ENCODE results near the gene TBCK.

TBCK gene

GRCh38 chr4:106297245-106298035 is 18.6 kb downstream of the TBCK start:
- Histone ChIP-seq H2AFZ (ENCODE audit: low read depth, low read length) (no peak overlapping the region), H3K4me3 (ENCODE audit: low read length) (no peak overlapping the region), H3K4me1 (ENCODE audit: insufficient read depth, low read length) (peaks cover 1% of the 10 kb centered on the region), H3K36me3 (ENCODE audit: insufficient read depth, low read length) (peaks cover 48% of the 10 kb centered on the region), H3K27me3 (ENCODE audit: insufficient read depth, low read length) (no peaks in the 10 kb centered on the region), H3K9me3 (ENCODE audit: low read length) (no peaks in the 10 kb centered on the region)

DNA sequence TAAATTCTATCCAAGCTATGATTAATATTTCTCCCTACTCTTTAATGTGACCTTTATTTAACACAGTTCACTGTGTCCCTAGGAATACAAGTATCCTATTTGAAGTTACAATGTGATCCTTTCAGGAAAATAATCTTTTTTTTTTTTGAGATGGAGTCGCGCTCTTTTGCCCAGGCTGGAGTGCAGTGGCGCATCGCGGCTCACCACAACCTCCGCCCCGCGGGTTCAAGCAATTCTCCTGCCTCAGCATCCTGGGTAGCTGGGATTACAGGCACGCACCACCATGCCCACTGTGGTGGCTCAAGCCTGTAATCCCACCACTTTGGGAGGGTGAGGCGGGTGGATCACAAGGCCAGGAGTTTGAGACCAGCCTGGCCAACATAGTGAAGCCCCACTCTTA is 21.9 kb downstream of the TBCK start:
- no peaks in the 10 kb centered on the region for H3K9me3 ChIP-seq (ENCODE audit: low read length)
- H3K4me3 ChIP-seq (ENCODE audit: low read length), result no peak overlapping the region
- no peak overlapping the region for H2AFZ ChIP-seq (ENCODE audit: low read depth, low read length)
- peaks cover 52% of the 10 kb centered on the region for H3K36me3 ChIP-seq (ENCODE audit: insufficient read depth, low read length)
- no peaks in the 10 kb centered on the region for H3K4me1 ChIP-seq (ENCODE audit: insufficient read depth, low read length)
- H3K27me3 ChIP-seq (ENCODE audit: insufficient read depth, low read length), result no peaks in the 10 kb centered on the region

DNA sequence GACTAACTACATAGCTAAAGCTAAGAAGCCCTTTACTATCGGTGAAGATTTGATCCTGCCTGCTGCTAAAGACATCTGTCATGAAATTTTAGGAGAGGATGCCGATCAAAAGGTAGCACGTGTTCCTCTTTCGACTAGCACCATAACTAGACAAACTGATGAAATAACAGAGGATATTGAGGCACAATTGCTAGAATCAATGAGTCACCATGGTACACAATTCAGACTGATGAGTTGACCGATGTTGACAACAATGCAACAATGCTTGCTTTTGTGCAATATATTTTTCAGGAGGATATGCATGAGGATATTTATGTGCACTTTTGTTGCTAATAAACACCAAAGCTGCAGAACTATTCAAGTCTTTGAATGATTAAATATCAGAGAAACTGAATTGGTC is 24.3 kb downstream of the TBCK start:
- H3K4me3 ChIP-seq (ENCODE audit: low read length), result no peak overlapping the region
- peaks cover 50% of the 10 kb centered on the region for H3K36me3 ChIP-seq (ENCODE audit: insufficient read depth, low read length)
- H3K9me3 ChIP-seq (ENCODE audit: low read length), result no peaks in the 10 kb centered on the region
- no peaks in the 10 kb centered on the region for H3K27me3 ChIP-seq (ENCODE audit: insufficient read depth, low read length)
- H3K4me1 ChIP-seq (ENCODE audit: insufficient read depth, low read length), result no peaks in the 10 kb centered on the region
- H2AFZ ChIP-seq (ENCODE audit: low read depth, low read length), result no peak overlapping the region

DNA sequence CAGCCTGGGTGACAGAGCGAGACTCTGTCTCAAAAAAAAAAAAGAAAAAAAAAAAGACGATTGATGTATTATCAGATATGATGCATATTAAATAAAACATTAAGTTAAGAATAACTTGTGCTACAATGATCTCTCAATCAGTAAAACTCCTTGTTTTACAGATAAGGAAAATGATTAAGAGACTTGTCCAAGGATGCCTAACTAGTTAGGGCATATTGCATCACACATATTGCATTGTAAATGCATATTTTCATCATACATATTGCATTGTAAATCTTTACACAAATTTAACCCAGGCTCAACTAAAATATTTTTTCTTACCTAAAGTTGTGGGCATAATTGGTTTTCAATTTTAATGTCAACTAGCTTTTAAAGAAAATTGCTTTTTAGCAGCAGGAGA is 26.3 kb downstream of the TBCK start:
- Histone ChIP-seq H3K9me3 (ENCODE audit: low read length) (no peaks in the 10 kb centered on the region), H3K4me3 (ENCODE audit: low read length) (no peak overlapping the region), H2AFZ (ENCODE audit: low read depth, low read length) (no peak overlapping the region), H3K27me3 (ENCODE audit: insufficient read depth, low read length) (no peaks in the 10 kb centered on the region), H3K4me1 (ENCODE audit: insufficient read depth, low read length) (no peaks in the 10 kb centered on the region), H3K36me3 (ENCODE audit: insufficient read depth, low read length) (peaks cover 35% of the 10 kb centered on the region)

GRCh38 chr4:106287353-106287969 is 28.5 kb downstream of the TBCK start:
- Histone ChIP-seq H3K4me3 (ENCODE audit: low read length) (no peak overlapping the region), H2AFZ (ENCODE audit: low read depth, low read length) (no peak overlapping the region), H3K27me3 (ENCODE audit: insufficient read depth, low read length) (no peaks in the 10 kb centered on the region), H3K4me1 (ENCODE audit: insufficient read depth, low read length) (no peaks in the 10 kb centered on the region), H3K36me3 (ENCODE audit: insufficient read depth, low read length) (peaks cover 25% of the 10 kb centered on the region), H3K9me3 (ENCODE audit: low read length) (no peaks in the 10 kb centered on the region)

DNA sequence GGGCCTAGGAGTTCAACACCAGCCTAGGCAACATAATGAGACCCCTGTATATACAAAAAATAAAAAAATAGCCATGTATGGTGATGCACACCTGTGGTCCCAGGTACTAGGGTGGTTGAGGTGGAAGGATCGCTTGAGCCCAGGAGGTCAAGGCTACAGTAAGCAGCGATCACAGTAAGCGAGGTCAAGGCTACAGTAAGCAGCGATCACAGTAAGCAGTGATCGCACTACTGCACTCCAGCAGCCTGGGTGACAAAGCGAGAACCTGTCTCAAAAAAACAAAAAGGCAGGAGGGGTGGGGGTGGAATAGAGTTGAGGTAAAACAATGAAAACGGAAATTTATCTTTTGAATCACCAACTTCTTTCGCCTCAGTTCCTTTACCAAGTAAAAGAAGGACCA is 29.4 kb downstream of the TBCK start:
- Histone ChIP-seq H3K36me3 (ENCODE audit: insufficient read depth, low read length) (peaks cover 21% of the 10 kb centered on the region), H3K4me1 (ENCODE audit: insufficient read depth, low read length) (no peaks in the 10 kb centered on the region), H2AFZ (ENCODE audit: low read depth, low read length) (no peak overlapping the region), H3K4me3 (ENCODE audit: low read length) (no peak overlapping the region), H3K9me3 (ENCODE audit: low read length) (no peaks in the 10 kb centered on the region), H3K27me3 (ENCODE audit: insufficient read depth, low read length) (no peaks in the 10 kb centered on the region)

DNA sequence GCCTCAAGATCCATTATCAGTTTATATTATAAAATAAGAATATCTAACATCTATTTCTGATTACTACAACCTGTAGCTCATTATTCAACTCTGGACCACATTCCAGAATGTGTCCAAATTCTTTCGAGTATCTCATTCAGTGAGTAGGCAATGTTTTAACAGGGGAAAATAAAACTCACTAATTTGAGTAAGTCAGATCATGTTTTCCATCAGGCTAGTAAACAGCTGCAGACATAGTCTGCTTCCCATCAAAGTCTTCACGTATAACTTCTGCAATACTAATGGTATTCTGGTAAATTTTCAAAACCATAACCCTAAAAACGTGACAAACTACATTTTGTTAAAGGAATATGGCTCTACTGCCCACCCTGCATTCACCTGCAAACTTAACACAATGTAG is 31.8 kb downstream of the TBCK start:
- Histone ChIP-seq H3K9me3 (ENCODE audit: low read length) (no peaks in the 10 kb centered on the region), H3K36me3 (ENCODE audit: insufficient read depth, low read length) (peaks cover 13% of the 10 kb centered on the region), H3K4me3 (ENCODE audit: low read length) (no peak overlapping the region), H3K27me3 (ENCODE audit: insufficient read depth, low read length) (no peaks in the 10 kb centered on the region), H3K4me1 (ENCODE audit: insufficient read depth, low read length) (no peaks in the 10 kb centered on the region), H2AFZ (ENCODE audit: low read depth, low read length) (no peak overlapping the region)

DNA sequence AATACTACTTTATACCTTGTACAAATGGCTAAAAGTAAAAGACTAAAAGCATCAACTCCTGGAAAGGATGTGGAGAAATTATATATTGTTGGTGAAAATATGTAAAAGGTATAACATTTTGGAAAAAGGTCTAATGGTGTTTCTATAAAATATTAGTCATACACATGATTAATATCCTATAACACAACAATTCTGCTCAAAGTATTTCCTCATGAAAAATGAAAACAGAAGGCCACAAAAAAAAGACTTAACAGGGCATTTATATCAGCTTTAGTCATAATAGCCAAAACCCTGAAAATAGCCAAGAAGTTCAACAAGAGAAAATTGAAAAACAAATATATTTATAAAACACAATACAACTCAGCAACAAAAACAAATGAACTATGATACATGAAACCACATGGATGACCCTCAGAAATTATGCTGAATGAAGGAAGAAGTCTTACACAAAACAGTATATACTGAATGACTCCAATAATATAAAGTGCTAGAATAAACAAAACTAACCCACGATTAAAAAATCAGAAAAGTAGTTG is 38.8 kb downstream of the TBCK start:
- peaks cover 2% of the 10 kb centered on the region for H3K9me3 ChIP-seq (ENCODE audit: low read length)
- no peak overlapping the region for H2AFZ ChIP-seq (ENCODE audit: low read depth, low read length)
- H3K27me3 ChIP-seq (ENCODE audit: insufficient read depth, low read length), result no peaks in the 10 kb centered on the region
- H3K4me1 ChIP-seq (ENCODE audit: insufficient read depth, low read length), result no peaks in the 10 kb centered on the region
- no peaks in the 10 kb centered on the region for H3K36me3 ChIP-seq (ENCODE audit: insufficient read depth, low read length)
- no peak overlapping the region for H3K4me3 ChIP-seq (ENCODE audit: low read length)

DNA sequence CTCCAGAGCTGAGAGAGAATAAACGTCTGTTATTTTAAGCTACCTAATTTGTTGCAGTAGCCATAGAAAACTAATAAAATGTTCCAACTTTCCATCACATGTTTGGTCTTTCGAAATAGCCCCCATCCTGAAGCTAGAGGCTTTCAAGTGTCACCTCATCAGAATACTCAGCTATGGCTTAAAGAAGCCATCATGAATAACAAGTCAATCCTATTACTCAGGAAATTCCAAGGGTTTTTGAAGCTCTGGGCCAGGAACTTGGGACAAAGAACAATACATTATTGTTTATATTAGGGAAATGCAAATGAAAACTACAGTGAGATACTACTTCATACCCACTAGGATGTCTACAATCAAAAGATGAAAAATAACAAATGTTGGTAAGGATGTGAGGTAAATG is 42.2 kb downstream of the TBCK start:
- peaks cover 2% of the 10 kb centered on the region for H3K9me3 ChIP-seq (ENCODE audit: low read length)
- no peaks in the 10 kb centered on the region for H3K36me3 ChIP-seq (ENCODE audit: insufficient read depth, low read length)
- H3K27me3 ChIP-seq (ENCODE audit: insufficient read depth, low read length), result no peaks in the 10 kb centered on the region
- H2AFZ ChIP-seq (ENCODE audit: low read depth, low read length), result no peak overlapping the region
- H3K4me1 ChIP-seq (ENCODE audit: insufficient read depth, low read length), result no peaks in the 10 kb centered on the region
- no peak overlapping the region for H3K4me3 ChIP-seq (ENCODE audit: low read length)

GRCh38 chr4:106270736-106271135 is 45.3 kb downstream of the TBCK start:
- H3K4me1 ChIP-seq (ENCODE audit: insufficient read depth, low read length), result no peaks in the 10 kb centered on the region
- no peaks in the 10 kb centered on the region for H3K36me3 ChIP-seq (ENCODE audit: insufficient read depth, low read length)
- H2AFZ ChIP-seq (ENCODE audit: low read depth, low read length), result no peak overlapping the region
- H3K4me3 ChIP-seq (ENCODE audit: low read length), result no peak overlapping the region
- peaks cover 2% of the 10 kb centered on the region for H3K9me3 ChIP-seq (ENCODE audit: low read length)
- no peaks in the 10 kb centered on the region for H3K27me3 ChIP-seq (ENCODE audit: insufficient read depth, low read length)

DNA sequence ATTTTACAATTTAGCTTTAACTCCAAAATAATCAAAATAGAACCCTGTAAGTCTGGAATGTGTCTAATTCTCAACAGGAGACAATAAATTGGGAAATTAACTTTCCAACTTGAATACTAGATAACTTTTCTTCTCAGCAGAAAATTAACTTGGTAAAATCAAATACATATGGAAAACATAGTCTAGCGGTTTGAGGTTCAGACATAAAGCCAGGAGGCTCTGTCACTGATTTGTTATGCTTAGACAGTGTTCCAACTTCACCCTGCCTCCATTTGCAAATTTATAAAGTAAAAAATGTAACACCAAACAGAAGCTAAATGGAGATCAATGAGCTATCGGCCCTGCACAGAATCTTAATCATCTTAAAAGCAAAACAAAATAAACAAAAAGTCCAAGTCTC is 46.3 kb downstream of the TBCK start:
- Histone ChIP-seq H2AFZ (ENCODE audit: low read depth, low read length) (no peak overlapping the region), H3K4me1 (ENCODE audit: insufficient read depth, low read length) (no peaks in the 10 kb centered on the region), H3K9me3 (ENCODE audit: low read length) (peaks cover 2% of the 10 kb centered on the region), H3K4me3 (ENCODE audit: low read length) (no peak overlapping the region), H3K36me3 (ENCODE audit: insufficient read depth, low read length) (no peaks in the 10 kb centered on the region), H3K27me3 (ENCODE audit: insufficient read depth, low read length) (no peaks in the 10 kb centered on the region)

DNA sequence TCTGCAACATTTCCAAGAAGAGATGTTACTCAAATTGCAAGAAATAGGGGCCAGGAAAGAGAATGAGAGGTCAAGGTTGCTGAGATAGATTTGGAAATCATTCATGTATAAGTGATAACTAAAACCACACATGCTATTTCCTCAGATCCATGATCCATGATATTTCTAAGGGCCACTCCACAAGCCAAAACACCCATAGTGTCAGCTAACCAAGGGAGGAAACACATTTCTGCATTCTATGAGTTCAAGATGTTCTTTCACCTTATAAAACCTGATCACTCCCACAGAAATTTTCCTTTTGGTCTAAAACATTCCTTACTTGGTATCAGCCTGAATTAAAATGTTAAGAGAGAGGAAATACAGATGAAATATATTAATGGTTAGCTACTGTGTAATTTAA is 47.2 kb downstream of the TBCK start:
- H2AFZ ChIP-seq (ENCODE audit: low read depth, low read length), result no peak overlapping the region
- no peaks in the 10 kb centered on the region for H3K36me3 ChIP-seq (ENCODE audit: insufficient read depth, low read length)
- H3K9me3 ChIP-seq (ENCODE audit: low read length), result no peaks in the 10 kb centered on the region
- H3K4me3 ChIP-seq (ENCODE audit: low read length), result no peak overlapping the region
- no peaks in the 10 kb centered on the region for H3K27me3 ChIP-seq (ENCODE audit: insufficient read depth, low read length)
- no peaks in the 10 kb centered on the region for H3K4me1 ChIP-seq (ENCODE audit: insufficient read depth, low read length)

GRCh38 chr4:106266201-106266600 is 49.8 kb downstream of the TBCK start:
- H3K36me3 ChIP-seq (ENCODE audit: insufficient read depth, low read length), result no peaks in the 10 kb centered on the region
- no peaks in the 10 kb centered on the region for H3K9me3 ChIP-seq (ENCODE audit: low read length)
- H3K4me1 ChIP-seq (ENCODE audit: insufficient read depth, low read length), result no peaks in the 10 kb centered on the region
- no peak overlapping the region for H3K4me3 ChIP-seq (ENCODE audit: low read length)
- H3K27me3 ChIP-seq (ENCODE audit: insufficient read depth, low read length), result no peaks in the 10 kb centered on the region
- H2AFZ ChIP-seq (ENCODE audit: low read depth, low read length), result no peak overlapping the region

All from neuron (in vitro differentiated cells).